A204.1 (cell line): ENCODE results near the gene SERPINA6.
"Not testable (repeated sequence)": the region's sequence is repeated elsewhere in the genome, so short reads cannot be mapped to it uniquely, and the experiment has no call there.

ENCODE experiments used
- FAIRE-seq: peaks from 2 replicates; lab custom pipeline; 2012; peaks lifted over from hg19 to GRCh38; lab: Jason Lieb, UNC

SERPINA6 gene, protein sequence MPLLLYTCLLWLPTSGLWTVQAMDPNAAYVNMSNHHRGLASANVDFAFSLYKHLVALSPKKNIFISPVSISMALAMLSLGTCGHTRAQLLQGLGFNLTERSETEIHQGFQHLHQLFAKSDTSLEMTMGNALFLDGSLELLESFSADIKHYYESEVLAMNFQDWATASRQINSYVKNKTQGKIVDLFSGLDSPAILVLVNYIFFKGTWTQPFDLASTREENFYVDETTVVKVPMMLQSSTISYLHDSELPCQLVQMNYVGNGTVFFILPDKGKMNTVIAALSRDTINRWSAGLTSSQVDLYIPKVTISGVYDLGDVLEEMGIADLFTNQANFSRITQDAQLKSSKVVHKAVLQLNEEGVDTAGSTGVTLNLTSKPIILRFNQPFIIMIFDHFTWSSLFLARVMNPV

DNA sequence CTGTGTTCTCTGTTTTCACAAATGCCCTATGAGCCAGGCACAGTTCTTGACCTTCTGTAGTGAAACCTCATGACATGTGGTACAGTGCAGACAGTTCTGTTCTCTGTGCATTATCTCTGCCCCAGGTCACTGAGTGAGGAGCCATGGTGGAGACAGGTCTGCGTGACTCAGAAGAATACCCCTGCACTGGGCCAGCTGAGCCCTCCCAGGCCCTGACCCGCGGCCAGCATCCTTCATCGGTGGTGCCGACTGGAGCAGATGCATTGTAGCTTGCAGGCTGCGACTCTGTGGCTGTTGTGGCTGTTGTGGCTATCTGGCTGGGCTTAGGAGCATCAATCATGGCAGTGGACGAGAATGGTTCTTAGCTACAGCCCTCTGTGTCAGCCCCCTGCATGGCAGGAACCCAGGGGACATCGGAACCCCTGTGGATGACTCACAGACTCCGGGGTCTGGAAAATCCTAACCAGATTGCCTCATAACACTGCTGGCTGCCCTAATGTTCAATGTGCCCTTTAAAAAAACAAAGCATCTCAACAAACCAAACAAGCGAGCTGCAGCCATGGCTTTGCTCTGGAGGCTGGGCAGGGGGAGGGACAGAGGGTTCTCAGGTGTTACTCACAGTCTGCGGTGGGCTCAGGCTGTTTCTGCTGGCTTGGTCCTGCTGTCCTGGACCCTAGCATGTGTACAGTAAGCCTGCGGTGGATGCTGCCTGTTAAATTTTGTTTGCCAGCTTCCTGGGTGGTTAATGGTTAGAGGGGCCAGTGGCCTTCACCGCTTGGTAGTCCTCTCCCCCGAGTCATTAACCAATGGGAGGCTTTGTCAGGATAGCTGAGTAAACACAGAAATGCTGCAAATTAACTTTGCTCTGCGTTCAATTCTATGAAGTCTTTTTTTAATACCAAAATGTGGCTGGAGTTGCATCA lies at the start of gene SERPINA6:
Gene SERPINA6 (minus strand): TSS at position 689 of the 923 bp plus-strand sequence. CDS start 8,688 bp downstream, outside the sequence.
- no peak for FAIRE-seq

DNA sequence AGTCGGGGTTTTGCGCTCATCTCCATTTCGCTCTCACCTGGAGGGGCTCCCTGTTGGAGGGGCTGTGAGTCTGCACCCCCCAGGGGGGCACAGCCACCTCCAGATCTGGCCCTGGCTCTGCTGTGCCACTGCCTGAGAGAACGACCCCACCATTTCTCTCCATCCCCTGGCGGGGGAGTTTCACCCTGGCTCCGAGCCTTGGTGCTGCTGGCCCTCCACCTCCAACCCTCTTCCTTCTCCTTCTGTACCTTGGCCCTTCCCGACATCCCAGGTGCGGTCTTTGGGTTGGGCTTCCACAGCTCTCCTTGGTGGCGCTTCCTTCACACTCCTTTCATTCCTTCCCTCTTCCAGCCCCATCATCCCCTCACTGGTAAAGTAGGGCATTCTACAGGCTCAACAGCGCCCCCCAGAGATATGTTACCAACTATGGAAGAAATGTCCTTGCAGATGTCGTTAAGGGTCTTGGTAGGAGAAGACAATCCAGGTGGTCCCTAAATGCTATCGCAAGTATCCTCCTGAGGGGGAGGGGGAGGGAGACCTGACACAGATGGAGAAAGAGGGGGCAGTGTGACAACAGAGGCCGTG lies 49.0 kb upstream of the SERPINA6 start:
- FAIRE-seq = no peak

DNA sequence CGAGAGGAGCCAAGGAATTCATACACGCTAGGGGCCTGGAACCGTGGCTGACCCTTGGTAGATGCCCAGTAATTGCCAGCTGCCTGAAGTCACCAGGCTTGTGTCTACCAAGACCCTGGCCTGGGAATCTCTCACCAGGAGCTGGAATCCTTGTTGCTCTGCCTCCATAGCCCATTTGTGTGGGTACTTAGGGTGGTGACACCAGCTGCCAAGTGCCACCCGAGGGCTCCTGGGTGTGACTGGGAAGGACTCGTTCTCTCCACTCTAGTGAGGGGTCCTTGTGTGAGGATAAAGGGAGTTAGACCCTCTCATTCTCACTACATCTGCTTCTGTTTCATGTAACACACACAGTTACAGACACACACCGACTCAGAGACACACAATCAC lies 47.4 kb upstream of the SERPINA6 start:
- no peak for FAIRE-seq

DNA sequence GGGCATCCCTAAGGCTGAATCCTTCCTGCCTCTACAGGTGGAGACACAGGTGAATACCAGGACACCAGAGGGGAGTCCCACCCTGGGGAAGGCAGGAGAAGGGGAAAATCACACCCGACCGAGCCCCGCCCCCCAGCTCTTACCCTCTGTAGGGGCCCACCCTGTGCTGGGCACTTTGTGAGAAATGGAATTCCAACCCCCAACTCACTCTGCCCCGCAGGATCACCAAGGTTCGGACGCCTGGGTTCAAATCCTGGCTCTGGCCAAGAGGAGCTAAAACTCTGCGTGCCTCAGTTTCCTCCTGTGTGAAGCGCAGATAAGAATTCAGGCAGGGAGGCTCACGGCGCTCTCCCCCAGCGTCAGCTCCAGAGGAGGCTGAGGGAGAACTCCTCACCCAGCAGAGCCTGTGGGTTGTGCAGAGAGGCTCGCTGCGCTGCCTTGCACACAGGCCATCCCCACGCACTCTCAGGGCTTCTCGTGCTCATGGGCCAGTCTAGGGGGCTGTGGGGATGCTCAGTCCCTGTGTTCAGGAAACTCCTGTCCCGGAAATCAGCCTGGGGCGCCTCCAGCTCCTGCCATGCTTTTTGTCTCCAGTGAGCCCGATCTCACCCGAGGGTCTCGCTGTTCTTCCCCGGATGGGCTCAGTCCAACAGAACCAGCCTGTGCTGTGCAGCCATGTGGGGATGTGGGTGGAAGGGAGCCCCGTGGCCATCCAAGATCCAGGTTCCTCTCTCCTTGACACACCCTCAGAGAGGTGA lies 46.8 kb upstream of the SERPINA6 start:
- FAIRE-seq = not testable (repeated sequence)

DNA sequence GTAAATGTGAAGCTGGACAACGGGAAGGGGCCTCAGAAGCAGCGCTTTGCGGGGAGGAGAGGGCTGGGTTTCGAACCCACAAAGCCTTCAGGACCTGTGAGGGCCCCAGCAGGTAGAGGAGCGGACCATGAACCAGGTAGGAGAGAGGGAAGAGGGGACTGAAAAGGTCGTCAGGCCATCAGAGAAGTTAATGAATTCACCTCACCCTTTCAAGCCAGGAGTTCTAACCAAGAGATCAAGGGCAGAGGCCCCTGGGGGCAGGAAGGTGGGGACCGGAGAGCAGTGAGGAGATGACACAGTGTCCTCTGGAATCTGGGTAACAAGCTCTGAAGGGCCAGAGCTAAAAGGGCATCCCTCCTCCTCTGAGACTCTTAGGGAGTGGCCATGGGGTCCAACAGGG lies 45.8 kb upstream of the SERPINA6 start:
- FAIRE-seq = no peak

DNA sequence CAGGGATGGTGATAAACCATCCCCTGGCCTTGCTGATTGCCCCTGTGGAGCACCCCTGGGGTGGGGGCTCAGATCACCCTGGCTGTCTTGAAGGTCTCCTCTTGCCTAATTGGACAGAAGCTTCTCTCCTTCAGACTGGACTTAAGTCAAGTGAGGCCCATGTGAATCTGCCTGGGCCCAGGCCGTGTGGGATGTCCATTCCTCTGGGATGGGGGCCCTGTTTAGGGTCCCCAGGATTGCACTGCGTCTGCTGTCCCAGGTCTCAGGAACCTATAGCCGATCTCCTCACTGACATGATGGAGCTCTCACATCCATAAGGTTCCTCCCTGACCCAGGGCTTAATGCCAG lies 45.1 kb upstream of the SERPINA6 start:
- no peak for FAIRE-seq

DNA sequence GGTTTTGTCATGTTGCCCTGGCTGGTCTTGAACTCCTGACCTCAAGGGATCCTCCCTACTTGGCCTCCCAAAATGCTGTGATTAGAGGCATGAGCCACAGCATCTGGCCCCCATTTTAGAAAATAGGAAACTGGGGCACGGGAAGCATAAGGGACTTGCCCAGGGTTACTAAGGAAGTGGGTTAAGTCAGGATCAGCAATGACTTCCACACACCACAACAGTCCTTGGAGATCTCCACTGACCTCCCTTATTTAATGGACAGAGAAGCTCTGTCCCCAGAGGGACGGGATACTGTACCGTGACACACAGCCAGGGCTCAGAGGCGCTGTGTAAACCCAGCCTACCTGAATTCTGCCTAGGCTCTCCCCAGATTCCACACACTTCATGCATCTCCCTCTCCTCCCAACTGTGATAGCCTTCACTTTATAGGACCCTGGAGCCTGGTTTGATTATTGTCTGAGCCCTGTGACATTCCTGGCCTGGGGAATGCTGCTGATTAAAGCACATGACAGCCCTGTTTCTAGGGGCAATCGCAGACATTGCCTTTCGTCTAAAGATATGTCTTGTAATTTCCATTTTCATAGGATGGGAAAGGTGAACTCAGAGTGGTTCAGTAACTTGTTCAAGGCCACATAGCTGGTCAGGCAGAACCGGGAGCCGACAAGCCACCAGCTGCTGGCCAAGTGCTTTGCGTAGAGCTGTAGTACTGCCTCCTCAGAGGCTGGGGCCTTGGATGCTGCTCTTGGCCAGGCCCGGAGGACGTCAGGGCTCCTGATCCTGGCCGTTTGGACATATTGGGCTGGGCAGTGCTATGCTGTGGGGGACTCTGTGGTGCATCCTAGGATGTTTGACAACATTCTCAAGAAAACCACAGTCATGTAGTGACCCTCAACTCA lies 44.5 kb upstream of the SERPINA6 start:
- no peak for FAIRE-seq

DNA sequence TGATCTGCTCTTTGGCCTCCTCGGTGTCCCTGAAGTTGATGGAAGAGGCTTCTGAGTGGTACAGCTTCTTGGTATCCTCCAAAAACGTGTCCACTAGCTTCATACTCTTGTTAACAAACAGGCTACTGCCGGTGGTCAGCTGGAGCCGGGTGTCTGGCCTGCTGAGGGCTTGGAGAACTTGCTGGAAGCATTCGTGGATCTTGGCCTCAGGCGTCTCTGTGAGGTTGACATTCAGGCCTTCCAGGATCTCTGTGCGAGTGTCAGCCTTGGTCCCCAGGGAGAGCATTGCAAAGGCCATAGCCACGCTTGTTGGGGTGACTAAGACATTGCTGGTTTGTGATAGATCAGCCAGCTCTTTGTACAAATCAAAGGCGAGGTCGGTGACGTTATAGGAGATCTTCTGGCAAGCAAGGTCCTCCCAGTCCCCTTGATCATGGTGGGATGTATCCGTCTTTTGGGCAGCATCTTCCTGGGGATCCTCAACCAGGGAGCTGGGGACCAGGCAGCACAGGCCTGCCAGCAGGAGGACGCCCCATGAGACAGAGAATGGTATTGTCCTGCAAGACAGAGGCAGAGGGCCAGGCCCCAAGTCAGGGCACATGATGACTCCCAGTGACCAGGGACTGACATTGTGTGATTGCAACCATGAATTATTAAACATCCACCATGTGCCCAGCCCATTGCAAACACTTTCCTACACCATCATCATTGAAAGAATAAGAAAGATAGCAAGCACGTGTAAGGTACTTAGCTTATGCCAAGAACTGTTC lies 43.2 kb upstream of the SERPINA6 start, which contains the start of gene SERPINA2:
Gene SERPINA2 (minus strand): TSS at position 553 of the 770 bp plus-strand sequence.
- no peak for FAIRE-seq

DNA sequence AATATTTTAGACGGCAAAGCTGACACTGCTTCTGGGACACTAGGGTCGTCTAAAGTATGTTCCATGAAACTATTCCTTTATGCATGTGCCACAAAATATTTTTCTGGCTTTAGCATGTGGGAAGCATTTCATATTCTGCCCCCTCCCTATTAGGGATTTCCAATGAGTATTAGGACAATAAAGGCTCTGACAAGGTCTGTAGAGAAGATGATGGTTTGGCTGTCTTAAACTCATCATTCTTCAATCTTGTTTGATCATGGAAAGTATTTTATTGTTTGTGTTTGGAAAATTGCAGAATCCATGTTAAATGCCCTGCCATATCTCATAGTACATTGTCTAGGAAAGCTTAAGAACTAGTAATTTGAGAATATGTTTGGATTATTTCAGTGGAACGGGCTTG lies 42.5 kb upstream of the SERPINA6 start:
- FAIRE-seq = no peak

DNA sequence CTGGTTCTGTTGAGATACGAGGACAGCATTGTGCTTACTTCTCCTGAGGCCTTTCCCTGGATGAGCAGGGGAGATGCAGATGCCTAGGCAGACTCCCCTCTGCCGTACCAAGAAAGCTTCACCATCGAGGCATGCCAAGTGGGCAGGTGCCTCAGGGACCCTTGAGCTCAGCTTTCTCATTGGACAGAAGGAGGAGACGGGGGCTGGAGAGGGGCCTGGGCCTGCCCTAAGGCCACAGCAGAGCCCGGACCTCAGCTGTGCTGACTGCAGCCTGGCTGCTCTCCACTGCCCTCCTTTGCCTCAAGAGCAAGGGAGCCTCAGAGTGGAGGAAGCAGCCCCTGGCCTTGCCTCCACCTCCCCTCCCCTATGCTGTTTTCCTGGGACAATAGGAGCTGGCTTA lies 41.8 kb upstream of the SERPINA6 start:
- FAIRE-seq = no peak

DNA sequence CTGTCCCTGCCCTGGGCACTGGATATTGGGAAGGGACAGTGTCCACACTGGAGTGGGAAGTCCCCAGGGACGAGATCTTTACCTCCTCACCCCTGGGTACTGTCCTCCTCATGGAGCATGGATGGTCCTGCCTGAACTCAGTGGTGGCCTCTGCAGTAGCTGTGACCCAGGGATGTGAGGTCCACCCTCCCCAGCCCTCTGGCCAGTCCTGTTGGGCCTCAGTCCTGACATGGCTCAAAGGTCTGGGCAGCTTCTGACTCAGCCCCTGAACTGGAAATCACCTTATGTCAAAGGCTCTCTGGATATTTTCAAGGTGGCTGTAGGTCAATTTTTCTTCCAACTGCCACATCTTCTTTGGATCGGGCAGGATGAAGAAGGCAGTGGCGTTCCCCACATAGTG lies 40.9 kb upstream of the SERPINA6 start:
- FAIRE-seq = no peak

DNA sequence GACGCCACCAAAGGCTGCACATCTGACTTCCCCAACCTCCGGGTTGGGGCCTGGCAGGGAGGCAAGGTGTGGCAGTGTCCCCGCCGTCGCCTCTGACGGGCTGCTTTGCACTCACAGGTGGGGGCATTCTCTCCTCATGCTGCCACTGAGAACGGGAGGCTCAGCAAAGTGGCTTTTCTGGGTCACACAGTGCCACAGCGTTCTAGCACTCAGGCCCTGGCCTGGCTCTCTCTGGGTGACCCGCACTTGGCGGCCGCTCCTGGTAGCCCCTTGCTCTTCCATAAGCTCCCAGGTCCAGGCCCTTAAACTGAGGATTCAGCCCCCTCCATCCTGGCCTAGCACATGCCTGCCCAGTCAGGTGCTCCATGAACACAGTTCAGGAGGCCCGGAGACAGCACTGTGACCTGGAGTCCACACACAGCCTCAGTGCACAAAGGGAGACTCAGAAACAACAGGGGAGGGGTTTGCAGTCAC lies 40.1 kb upstream of the SERPINA6 start:
- no peak for FAIRE-seq

DNA sequence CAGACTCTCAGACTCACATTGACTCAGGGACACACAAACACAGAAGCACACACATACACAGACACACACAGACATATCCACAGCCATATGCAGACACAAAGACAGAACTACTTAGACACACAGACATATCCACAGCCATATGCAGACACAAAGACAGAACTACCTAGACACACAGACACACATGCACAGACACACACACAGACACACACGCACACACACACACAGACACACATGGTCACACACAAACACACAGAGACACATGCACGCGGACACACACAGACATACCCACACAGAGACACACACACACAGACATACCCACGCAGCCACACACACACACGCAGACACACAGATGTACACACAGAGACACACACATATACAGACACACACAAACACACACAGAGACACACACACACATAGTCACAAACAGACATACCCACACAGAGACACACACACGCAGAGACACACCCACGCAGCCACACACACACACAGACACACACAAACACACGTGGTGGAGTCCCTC lies 39.5 kb upstream of the SERPINA6 start:
- FAIRE-seq = no peak

DNA sequence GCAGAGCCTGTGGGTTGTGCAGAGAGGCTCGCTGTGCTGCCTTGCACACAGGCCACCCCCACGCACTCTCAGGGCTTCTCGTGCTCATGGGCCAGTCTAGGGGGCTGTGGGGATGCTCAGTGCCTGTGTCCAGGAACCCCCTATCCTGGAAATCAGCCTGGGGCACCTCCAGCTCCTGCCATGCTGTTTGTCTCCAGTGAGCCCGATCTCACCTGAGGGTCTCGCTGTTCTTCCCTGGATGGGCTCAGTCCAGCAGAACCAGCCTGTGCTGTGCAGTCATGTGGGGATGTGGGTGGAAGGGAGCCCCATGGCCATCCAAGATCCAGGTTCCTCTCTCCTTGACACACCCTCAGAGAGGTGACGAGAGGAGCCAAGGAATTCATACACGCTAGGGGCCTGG lies 38.5 kb upstream of the SERPINA6 start:
- FAIRE-seq = no peak

DNA sequence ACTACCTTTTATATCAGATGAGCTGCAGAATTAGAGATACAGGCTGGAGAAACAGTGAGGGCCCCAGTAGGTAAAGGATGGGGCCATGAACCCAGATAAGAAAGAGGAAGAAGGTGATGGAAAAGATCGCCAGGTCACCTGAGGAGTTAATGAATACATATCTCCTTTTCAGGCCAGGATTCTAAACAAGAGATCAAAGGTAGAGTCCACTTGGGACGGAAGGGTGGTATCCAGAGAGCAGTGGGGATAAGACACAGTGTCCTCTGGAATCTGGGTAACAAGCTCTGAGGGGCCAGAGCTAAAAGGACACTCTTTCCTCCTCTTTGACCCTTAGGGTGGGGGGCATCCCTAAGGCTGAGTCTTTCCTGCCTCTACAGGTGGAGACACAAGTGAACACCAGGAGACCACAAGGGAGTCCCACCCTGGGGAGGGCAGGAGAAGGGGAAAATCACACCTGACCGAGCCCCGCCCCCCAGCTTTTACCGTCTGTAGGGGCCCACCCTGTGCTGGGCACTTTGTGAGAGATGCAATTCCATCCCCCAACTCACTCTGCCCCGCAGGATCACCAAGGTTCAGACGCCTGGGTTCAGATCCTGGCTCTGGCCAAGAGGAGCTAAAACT lies 37.9 kb upstream of the SERPINA6 start:
- no peak for FAIRE-seq

DNA sequence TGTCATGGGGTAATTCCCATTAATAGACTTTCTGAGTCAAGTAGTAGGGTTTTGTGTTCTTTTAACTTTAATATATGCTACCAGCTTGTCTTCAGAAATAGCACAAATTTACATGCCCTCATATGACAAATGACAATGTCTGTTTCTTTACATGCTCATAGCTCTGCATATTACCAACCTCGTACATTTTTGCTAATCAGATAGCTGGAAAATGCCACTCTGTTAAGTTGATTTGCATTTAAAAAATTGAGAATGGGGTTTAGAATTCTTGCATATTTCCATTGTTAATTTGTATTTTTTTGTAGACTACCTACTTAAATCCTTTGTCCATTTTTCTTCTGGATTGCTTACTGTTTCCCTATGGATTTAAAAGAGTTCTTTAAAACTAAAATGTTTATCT lies 34.0 kb upstream of the SERPINA6 start:
- FAIRE-seq = no peak

DNA sequence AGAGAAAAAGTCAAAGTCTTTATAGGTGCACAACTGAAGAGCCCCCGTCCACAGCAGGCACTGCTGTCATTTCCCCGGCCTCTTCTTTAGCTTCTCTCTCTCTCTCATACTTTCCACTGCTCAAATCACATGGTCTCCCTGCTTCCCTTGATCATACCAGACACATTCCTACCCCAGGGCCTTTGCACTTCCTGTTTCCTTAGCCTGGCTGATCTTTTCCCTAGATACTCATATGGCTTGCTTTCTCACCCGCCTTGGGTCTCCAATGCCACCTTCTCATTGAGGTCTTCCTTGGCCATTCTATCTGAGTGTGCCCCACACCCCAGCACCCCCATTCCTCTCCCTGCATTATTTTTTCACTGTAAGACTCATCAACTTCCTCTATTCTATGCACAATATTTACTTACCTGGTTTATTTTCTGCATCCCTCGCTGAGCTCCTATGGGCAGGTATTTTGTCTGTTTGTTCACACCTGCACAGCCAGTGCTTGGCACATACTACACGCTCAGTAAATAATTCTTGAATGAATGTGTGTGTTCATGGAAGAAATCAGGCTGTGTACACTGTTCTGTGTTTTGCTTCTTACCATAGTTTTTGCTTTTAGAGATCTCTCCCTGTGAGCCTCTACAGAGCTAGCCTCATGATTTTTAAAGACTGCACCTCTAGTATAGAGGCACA lies 33.4 kb upstream of the SERPINA6 start:
- FAIRE-seq = no peak

DNA sequence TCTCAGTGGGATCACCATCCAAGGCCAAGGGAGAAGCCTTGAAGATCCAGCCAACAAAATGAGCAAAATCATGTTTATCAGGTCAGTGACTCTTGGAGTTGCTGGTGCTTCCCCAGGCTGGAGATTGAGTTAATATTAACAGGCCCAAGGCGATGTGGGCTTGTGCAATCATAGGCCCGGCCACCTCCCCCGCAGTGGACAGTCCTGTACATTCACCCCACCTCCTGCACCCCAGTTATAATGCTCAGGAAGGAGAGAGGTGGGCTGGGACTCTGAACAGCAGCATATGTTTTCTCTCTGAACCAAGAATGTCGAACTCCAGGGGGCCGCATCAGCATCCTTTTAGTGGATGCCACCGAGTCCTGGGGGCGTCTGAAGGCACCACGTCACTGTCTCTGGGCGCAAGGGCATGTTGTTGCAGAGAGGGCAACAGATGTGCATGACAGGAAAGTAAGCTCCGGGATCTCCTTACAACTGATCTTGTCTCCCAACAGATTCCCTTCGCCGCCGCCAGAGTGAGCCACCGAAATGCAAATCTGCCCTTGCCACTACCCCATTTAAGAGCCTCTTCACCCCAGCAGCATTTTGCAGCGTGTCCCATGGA lies 32.2 kb upstream of the SERPINA6 start:
- FAIRE-seq = no peak
